Activated CD8-positive, alpha-beta memory T cell treated with anti-CD3 and anti-CD28 coated beads for 36 hours (primary cell): Measurements from ENCODE around the gene ABCD3. TPM values are rescaled to one million over a fixed set of nuclear protein-coding genes. Genes with fewer than 3 reads are reported as not detected.

ENCODE experiments used
- CTCF ChIA-PET: fragments of 350-600 bp; sonication (Branson Sonifier 250); formaldehyde crosslinking; loops from one replicate; lab custom pipeline; 2021; ENCODE audit warnings: antibody characterized with exemption; lab: Charles Lee
- POLR2A ChIA-PET: fragments of 350-600 bp; sonication (Branson Sonifier 250); formaldehyde crosslinking; loops from one replicate; lab custom pipeline; 2021; ENCODE audit warnings: antibody characterized with exemption; lab: Charles Lee
- total RNA-seq, 2 experiments: library from RNA; stranded (reverse); gene quantifications; one replicate each; pipeline ENCODE4 v1.2.3, GENCODE V29; 2021

ABCD3 gene
- total RNA-seq, 2 experiments from 2014 or later = 35.2 to 38.5 TPM

DNA sequence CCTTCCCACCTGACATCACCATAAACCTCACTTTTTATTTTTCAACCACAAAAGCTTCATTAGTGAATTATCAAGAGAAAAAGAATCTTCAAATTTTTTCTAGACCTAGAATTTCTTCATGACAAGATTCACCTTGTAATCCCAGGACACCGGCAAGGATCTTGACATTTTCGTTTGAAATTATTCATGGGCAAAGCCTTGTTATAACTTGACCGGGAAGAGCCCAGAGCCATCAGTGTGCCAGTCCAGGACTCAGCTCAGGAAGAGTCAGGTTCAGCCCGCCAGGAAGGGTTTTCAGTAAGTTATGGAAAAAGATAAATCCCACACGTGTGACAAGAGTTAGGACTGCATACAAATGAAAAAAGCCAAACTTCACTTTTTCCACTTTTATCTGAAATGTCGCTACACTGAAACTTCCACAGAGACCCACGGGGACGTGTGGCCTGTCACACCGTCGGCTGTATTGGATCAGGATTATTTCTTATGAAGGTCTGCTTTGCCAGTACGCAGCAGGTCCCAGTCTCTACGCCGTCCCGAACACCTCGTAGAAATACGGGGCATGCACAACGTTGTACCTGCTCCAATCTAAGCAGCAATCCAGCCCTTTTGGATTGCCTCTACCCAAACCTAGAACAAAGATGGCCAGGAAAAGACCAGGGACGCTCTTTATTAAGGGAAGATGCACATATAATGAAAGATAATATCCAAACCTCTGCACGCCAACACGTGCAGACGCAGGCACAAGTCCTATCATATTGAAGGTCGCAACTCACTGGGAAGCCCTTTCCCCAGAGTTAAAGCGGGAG is 122.5 kb downstream of the ABCD3 start:
- POLR2A ChIA-PET = no interaction called here
- CTCF ChIA-PET = interaction anchor here (0.7 kb wide), 1 partner anchor 266 kb away, joined by 3 read pairs; no protein-coding TSS in a partner anchor

DNA sequence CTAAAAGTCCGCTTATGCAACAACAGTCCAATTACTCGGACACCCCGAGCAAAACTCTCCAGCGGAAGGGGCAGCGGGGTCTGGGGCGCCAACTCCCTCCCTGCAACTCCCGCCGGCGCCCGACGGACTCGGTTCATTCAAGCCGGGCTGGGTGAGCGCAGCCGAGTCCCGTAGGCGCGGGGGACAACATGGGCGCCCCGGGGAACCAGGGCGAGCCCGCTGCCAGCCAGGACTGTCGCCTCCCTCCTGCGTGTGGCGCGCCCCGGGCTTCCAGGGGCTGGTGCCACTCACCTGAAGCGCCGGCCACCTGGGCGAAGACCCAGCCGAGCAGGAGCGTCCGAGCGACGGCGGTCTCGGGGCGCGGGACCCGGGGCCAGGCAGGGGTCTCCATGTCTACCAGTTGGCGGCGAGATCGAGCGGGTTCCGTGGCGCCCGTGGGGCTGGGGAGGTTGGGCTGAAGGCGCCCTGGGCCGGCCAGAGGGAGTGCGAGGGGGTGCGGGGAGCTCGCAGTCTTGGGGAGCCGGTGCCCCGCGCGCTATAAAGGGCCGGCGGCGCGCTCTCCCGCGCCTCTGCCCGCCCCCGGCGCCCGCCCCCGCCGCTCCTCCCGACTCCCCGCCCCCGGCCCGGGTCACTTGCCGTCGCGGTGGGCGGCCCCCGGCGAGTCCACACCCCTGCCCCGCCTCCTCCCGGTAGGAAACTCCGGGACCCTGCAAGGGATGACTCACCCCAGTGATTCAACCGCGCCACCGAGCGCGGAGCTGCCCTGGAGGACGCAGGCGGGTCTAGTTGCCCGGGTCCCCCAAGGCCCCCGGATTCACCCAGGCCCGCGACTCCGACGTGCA is 123.3 kb downstream of the ABCD3 start, which contains the start of gene F3:
Gene F3, minus strand, starts transcription at position 514 of the 842 bp plus-strand sequence. Its CDS starts 123 bp downstream, at position 391.
- CTCF ChIA-PET = interaction anchor here (0.9 kb wide), 1 partner anchor 264 kb away, joined by 3 read pairs; no protein-coding TSS in a partner anchor

DNA sequence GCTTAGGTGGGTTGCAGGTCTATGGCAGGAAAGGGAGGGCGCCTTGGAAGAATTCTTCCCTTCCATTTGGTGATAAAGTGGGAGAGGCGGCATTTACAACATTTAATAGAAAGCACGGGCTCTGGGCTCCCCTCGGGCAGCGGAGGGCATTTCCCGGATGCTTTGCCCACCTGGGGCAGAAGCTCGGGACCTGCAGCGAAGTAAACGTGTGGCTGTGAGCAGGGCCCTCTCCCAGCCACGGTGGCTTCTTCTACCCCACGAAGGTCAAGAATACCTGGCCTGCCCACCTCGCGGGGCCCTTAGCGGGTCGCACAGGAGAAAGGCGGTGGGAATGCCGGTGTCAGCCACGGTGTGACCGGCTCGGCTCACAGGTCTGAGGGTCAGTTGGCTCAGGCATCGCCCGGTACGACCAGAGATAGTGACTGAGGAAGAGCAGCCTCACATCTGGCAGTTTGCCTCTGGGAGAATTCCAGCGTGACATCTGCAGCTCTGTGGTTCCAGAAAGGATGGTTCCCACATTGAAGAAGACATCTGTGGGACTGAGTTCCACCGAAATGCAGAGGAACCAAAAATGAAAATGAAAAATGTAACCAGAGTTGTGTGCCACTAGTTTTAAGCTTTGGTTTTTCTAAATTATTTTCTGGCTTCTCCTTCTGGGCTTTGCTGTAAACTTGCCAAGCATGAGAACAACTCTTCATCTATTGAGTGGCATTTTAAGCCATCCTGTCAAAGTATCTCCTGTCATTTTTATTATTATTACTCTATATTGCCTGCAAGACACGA is 124.1 kb downstream of the ABCD3 start:
- CTCF ChIA-PET = interaction anchor here (0.9 kb wide), 1 partner anchor 263 kb away, joined by 3 read pairs; no protein-coding TSS in a partner anchor
- POLR2A ChIA-PET = no interaction called here

More for the DNA sequence above, 123.3 kb downstream of the ABCD3 start, which contains the start of gene F3:
- POLR2A ChIA-PET = no interaction called here

DNA sequence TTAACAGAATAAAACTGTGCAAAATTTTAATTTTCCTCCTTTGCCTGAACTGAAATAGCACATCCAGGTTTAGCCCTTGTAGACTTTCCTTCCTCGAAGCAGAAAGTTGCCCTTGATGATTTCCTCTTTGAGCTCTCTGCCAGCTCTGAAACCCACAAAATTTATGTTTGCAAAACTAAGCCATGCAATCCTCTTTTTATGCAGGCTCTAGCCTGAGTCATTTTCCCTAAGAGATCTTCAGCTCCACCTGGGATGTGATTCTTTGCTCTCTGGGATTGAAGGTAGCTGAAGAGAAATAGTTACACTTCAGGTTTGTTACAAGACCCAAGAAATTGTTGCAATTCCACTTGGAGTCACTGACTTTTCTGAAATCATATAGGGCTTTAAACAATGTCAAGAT is 124.8 kb downstream of the ABCD3 start:
- CTCF ChIA-PET = no interaction called here
- POLR2A ChIA-PET = no interaction called here

DNA sequence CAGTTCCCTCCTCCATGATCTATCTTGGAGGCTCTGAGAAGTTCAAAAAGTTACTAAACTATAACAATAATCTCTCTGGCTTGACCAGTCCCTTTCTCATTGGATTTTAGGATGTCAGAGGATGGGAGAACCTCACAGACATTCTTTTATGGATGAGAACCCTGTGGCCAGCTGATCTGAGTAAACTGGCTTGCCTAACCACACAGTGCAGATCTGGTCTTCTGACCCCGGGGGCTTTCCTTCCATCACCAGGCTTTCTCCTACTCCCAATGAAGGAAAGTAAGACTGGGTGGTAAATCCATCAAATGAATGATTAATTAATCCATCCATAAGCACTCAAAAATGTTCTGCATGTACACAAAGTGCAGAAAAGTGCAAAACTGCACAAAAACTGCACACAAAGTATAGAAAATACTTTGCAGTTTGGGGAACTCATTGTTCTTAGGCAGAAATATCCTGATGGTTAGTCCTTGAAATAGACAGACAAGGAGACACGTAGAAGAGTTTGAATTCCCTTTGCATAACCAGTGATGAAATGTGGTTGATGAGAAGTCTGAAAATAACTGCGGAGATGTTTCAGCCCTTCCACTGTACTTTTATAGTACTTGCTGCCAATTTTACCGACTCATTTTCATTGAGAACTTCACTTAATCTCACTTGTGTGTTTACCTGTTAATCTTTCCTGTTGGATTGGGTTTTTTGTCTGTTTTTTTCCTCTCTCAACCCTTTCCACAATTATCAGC is 125.9 kb downstream of the ABCD3 start:
- CTCF ChIA-PET = no interaction called here
- POLR2A ChIA-PET = no interaction called here

DNA sequence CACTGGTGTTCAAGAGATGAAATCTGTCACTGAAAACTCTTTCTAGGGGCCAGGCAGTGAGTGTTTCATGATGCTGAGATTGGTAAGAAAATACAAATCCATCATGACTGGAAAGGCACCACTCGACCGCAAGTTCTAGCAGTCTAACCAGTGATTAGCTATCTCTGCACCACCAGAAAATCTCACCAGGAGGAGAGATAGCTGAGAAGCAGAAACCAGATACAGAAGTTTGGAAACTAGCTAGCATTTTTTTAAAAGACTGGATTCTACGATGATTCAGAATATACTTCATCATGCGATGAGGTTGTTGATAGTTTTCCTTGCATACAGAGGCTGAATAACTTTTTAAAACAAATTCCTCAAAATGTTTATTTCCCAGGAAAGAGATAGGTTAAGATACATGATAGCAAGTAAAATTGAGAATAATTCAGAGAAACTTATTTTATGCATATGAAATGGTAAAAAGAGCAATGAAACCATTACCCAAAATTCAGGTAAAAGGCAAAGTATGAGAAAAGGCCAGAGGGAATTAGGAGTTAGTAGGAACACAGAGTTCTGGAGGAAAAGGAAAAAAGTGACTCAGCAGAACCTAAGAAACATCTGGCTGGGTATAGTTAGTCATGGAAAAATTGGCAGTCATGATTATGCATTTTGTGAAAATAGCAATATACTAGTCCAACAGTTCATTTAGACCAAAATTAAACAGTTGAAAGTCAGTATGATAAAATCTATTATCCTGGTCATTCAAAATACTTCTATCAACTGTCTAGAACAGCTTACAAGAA is 126.7 kb downstream of the ABCD3 start:
- CTCF ChIA-PET = no interaction called here
- POLR2A ChIA-PET = no interaction called here

DNA sequence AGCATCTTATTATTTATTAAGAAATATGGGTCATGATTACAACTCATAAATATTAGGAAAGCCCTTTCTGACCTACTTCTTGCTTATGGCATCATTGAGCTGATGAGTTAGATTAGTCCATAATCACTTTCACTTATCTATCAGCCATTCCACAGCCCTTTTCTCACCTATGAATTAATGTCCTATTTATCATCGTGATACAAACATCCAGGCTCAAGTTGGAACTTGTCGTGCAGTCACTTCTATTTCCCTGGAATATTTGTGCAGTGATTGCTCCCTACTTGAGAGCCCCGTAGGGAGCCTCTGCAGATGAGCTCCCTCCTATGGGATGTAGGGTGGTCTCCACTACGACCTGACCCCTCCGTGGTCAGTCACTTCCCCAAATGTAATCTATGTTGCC is 131.5 kb downstream of the ABCD3 start:
- CTCF ChIA-PET = interaction anchor here (0.5 kb wide), 1 partner anchor 1872 kb away, joined by 3 read pairs; no protein-coding TSS in a partner anchor
- POLR2A ChIA-PET = no interaction called here

DNA sequence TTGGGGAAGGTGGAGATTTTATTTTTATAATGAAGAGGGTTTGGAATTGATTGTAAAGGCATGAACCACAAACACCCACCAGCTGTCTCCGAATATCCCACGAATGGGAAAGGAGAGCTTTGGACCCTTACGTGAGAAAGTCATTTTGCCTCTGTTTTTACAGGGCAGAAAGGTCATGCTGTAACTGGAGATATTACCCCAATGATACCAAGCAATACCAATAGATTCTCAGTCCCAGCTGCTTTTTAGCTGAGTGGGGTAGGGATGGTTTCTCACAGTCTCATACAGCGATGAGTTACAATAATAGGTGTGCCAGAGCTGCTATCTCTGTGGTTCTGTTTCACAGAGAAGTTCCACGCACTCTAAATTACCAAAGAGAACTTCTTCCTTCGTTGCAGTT is 132.2 kb downstream of the ABCD3 start:
- CTCF ChIA-PET = no interaction called here
- POLR2A ChIA-PET = no interaction called here

DNA sequence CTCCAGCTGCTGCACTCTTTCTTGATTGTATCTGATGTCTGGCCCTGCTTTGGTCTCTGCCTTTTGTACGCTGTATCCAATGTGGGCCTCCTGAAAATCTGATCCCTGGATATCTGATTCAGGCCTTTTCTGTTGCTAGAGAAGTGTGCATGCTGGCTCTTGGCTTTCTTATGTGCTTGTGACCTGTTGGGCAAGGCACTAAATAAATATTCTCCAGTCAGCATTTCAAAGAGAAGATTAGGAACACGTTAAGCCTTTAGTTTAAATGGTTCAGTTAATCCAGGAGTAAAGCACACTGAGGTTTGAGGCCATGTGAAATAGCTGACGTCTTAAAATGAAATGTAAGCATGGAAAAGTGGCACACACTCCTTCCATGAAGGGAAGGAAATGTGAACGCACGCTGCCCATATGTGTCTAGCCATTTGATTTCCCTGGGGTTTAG is 132.6 kb downstream of the ABCD3 start:
- CTCF ChIA-PET = no interaction called here
- POLR2A ChIA-PET = no interaction called here

DNA sequence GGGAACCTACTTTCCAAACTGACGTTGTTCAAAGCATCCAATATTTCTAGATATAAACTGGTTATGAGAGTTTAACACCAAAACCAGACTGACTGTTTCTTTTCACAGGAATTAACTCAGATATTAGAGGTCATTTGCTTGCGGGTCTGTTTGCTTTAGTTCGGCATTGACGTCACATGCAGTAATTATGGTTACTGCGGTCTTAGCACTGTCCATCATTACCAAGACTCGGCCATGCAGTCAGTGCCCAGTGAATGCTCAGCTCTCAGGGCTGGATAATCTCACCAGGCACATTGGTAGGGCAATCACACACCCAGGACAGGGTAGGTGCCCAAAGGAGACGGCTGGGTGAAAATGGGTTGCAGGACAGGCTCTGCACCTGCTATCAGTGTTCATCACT is 133.3 kb downstream of the ABCD3 start:
- ChIA-PET POLR2A (no interaction called here), CTCF (no interaction called here)

DNA sequence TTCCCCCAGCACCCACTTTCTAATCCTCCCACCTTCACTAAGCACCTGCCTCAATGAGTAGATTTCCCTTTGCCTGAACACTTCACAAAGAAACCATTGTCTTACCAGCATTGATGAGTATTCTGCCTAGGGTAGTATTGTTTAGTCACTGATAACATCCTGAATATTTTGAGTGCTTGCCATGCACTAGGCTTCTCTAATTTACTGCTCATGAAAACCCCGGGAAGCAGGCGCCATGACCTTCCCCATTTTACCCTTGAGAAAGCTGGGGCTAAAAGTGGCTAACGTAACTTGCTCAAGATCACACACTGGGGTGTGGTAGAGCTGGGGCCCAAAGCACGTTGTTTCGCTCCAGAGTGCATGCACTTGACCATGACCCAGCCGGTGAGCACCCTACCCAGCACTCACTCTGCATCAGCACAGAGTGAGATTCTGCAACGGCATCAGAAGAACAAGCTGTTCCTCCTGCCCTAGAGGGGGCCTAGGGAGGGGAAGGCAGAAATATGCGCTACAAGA is 133.9 kb downstream of the ABCD3 start:
- POLR2A ChIA-PET = no interaction called here
- CTCF ChIA-PET = no interaction called here

DNA sequence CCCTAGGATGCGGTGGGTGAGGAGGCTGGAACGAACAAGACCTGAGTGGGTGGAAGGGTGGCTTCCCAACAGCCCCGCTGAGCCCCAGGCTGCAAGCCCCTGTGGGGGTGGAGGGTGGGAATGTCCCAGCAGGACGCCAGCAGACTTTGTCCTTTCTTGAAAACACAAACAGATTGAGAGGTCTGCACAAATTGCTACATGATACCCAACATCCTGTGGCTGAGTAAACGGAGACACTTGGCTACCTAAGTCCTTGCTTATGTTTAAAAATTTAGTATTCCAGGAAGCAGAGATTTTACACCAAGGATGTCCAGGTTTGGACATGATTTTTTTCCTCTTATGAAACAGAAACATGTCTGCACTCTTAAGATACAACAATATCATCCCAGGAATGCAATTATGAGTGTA is 135.1 kb downstream of the ABCD3 start:
- ChIA-PET CTCF (no interaction called here), POLR2A (no interaction called here)

DNA sequence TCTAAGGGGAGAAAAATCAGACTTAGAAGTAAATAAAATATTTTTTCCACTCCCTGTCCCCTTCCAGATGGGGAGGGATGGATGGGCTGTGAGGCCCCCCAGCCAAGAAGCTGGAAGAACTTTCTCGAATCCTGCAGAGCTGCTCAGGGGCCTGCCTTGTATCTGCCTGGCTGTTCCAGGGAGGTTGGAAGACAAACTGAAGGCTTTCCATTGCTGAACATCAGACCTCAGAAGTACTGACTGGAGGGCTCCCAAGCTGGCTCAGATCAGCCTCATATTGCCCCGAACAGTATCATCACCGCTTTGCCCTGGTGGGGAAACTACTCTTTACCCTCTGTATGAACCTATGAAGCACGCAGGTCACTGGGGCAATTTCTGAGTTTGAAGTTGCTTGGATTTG is 135.7 kb downstream of the ABCD3 start:
- CTCF ChIA-PET = interaction anchor here (1.0 kb wide), 1 partner anchor 67 kb away, joined by 3 read pairs; no protein-coding TSS in a partner anchor
- POLR2A ChIA-PET = no interaction called here

DNA sequence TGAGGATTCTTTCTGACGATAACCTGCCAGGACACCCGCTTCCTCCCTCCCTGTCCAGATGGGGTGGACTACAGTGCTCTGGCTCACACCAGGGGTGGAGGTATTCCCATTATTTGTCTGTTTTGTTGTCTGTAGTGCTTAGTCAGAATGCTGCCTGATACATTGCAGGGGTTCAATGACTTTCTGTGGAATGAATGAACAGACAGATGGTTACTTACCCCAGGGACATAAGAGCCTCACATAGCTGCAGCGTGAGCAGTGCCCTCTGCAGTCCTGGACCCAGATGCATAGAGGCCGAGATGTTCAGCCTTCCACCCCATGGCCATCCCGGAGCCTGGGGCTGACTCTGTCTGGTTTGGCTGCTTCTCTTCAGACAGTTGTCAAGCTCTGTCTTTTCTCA is 136.4 kb downstream of the ABCD3 start:
- ChIA-PET POLR2A (no interaction called here), CTCF (interaction anchor here (1.0 kb wide), 1 partner anchor 68 kb away, joined by 3 read pairs; no protein-coding TSS in a partner anchor)

DNA sequence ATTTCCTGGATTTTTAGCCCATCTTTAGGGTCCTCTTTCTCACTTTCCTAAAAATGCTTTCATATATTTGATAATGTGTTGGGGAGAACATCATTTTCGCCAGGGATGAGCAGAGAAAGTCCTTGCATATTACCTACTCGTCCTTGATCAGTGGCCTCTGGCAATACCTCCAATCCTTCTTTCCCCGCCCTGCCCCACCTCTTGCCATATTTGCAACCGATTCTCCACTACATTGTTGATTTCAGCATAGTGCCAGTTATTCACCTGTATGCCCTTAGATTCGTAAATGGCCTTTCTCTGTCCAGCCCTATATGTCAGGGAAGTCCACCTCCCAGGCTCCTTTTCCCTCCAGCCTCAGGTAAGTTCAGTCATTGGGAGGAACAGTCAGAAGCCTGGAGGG is 136.9 kb downstream of the ABCD3 start:
- CTCF ChIA-PET = no interaction called here
- POLR2A ChIA-PET = no interaction called here

DNA sequence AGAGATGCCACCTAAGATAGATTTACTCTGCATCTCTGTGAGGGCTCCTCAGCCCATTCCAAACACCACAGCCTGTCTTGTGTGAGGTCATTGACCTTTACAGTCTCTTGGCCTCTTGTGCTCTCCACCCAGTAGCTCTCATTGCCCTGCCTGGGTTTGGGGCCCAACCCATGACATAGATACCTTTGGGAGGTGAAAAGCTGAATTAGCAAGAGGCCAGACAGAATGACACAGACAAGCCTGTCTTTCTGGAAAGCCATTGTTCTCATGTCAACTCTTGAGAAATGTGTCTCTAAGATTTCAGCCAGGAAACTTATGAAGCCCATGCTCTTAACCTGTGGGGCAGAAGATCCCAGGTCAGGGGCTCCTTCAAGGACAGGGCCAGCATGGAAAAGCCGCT is 141.7 kb downstream of the ABCD3 start:
- CTCF ChIA-PET = interaction anchor here (0.8 kb wide), 1 partner anchor 28 kb away, joined by 4 read pairs; no protein-coding TSS in a partner anchor

DNA sequence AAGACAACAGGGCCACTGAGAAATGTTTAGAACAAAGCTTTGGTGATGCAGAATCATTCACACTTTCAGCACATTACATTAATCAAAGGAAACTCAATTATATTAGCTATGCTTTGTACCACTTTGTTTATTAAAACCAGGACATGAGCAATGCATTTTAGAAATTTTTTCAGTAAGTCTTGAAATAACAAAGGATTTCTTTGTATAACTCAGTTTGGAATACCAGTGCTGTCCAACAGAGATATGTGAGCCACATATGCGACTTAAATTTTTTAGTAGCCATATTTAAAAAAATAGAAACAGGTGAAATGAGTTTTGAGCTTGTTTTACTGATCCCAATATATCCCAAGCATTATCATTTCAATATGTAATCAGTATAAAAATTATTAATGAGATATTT is 142.1 kb downstream of the ABCD3 start:
- ChIA-PET CTCF (interaction anchor here (0.7 to 0.8 kb wide), 2 partner anchors 28 to 197 kb away, joined by 3 to 4 read pairs; no protein-coding TSS in a partner anchor), POLR2A (no interaction called here)

More for the DNA sequence above, 141.7 kb downstream of the ABCD3 start:
- POLR2A ChIA-PET = no interaction called here
